CD4-positive, alpha-beta T cell treated with Interleukin-21 for 1 hour (primary cell): ENCODE results near the gene CHST9.
"Not testable (repeated sequence)": the region's sequence is repeated elsewhere in the genome, so short reads cannot be mapped to it uniquely, and the experiment has no call there.

Source experiments
- DNase-seq: peaks from one replicate; pipeline ENCODE4 v3.0.0-alpha.2; 2020

CHST9 gene

DNA sequence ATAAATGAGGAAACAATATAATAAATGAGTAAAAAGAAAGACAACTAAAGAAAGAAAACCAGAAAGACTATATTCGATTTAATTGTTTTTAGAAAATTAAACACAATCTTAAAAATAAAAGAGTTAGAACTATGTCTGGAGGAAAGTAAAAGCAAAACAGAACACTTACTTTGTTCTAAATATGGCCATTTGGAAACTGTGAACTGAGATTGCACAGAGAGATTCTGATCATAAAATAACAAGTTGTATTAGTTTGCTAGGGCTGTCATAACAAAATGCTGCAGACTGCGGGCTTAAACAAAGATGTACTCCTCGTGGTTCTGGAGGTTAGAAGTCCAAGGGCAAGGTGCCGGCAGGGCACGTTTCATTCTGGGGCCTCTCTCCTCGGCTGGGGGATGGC, 191.5 kb downstream of the CHST9 start:
- DNase-seq, result no peak

DNA sequence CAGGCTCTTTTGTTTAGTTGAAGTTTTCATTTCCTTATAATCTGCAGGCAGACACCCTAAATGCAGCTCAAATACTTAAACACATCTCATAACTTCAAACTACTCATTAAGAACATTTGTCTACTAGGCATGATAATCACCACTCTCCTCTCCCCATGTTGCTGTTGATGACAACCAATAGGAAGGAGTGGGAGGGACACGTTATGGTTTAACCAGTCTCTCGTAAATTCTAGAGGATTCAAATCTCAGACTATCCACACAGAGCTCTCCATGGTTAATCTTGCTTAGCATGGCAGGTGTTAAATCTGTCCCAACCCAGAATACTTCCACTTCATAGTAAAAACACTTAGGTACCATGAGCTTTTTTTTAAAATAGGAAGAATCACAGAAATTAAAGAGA, 192.2 kb downstream of the CHST9 start:
- DNase-seq, result no peak

DNA sequence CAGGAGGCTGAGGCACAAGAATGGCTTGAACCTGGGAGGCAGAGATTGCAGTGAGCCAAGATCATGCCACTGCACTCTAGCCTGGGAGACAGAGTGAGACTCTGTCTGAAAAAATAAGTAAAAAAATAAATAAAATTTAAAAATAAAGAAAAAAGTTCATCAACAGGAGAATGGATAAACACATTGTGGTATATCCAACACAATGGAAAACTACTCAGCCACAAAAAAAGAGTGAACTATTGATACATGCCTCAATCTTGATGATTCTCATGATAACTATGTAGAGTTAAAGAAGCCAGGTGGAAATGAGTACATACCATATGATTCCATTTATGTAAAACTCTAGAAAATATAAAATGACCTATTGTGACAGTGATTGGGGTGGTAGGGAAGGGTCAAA, 195.3 kb downstream of the CHST9 start:
- no peak for DNase-seq

DNA sequence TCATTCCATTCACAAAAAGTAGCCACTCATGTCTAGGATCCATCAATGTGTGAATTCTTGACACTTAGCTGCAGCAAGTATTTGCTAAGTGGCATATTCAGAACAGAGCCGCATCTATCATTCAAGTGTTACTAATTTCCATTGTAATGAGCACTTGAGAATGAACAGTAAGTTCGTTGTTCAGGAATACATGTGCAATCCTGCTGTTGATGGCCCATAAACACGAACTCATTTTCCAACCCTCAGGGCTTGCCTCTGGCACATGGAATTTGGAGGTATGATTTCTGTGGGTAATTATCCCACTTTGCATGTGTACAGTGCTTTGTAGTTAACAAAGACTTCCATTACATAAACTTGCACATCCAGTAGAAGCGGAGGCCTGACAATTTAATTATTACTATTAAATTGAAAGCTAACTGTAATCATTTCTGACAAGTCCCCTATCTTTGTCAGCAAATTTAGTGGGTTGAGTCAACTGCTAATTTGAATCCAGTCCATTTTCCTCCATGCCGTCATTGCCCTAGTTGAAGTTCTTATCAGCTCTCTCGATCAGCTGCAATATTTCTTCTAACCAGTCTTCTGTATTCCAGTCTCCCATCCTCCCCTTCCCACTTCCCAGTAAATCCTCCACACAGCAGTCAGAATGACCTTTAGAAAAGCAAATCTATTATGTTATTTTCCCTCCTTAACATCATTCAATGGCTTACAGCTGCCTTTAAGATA, 203.6 kb downstream of the CHST9 start:
- DNase-seq, result no peak

DNA sequence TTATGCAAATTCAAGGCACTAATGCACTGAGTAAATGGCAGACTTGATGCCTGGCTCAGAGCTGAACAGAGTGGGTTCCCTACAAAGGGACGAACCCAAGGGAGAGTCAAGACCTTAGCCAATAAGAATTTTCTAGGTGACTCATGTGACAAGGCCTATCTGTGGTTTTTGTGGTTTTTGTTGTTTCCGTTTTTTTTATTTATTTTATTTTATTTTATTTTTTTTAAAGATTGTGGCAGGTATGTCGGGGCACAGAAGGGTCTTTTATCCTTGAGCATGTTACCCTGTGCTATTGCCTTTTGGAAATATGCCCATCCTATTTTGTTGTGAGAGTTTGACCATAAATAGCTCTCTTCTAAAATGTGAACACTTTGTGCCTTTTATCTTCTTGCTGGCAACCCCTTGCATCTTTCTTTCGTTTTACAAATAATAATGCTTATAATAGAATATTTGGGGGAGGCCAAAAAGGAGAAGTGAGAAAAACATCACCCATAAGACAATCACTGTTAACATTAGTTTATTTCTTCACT, 206.2 kb downstream of the CHST9 start:
- DNase-seq, result no peak

DNA sequence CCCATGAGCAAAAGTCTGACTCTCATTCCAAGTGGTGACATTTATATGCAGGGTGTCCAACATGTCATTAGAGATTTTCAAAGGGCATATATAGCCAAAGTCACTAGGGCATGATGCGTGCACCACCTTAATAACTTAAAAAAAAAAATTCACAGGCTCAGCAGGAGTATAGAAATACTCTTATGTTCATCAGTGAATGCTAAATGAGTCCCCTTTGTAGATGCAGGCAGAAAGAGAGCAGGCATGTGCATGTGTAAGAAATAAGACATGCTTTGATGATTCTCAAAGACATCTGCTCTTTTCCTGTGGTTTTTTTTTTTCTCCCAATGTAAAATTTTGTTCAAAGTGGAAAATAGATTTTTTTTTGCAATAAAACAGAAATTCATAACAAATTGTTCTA, 207.3 kb downstream of the CHST9 start:
- no peak for DNase-seq

DNA sequence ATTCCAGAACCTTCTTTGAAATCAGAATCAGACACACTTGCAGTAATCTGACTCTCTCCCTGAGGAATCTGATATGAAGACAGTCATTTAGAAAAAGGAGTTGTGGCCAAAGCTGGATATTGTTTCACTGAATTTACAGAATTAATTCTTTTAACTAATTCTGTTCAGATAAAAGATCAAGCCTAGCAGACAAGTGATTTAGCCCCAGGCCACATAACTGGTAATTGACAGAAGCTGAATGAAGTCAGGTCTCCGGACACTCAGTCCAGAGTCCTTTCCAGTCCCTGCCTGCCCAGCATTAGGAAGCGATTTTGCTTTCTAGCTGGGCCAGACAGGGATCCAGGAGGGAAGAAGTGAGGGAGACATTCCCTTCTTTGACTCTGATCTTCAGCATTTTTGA, 208.9 kb downstream of the CHST9 start:
- DNase-seq, result no peak

DNA sequence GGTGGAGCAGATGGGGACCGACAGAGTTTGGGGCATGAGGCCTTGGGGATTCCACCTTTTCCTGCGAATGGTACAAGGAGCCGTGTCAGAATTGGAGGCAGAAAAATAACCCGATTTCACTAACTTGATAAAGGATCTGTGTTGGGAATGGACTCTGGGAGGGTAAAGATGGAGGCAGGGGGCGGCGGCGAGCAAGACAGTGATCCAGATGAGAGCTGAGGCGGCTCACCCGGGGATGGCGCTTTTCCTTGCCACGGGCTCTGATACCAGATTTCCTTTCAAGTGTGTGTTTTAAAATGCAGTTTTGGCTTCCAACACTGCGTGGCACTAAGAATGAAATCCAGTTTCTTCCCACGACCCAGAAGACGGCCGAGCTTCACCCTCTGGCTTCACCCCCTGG, 212.6 kb downstream of the CHST9 start:
- DNase-seq, result not testable (repeated sequence)

DNA sequence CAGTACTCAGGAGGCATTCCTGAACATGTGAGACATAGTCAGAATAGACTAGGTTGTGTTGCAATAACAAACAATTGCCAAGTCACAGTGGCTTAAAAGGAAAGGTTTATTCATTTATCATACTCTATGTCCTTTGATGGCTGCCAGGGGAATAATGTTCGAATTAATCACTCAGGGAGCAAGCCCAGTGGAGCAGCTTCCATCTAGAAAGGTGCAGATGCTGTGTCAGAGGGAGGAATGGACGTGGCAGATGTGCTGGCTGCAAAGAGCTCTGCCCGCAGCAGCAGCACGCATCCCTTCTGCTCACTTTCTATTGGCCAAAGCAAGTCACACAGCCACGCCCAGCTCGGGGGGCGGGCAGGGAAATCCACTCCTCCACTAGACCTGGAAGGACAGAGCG, 213.7 kb downstream of the CHST9 start:
- no peak for DNase-seq

DNA sequence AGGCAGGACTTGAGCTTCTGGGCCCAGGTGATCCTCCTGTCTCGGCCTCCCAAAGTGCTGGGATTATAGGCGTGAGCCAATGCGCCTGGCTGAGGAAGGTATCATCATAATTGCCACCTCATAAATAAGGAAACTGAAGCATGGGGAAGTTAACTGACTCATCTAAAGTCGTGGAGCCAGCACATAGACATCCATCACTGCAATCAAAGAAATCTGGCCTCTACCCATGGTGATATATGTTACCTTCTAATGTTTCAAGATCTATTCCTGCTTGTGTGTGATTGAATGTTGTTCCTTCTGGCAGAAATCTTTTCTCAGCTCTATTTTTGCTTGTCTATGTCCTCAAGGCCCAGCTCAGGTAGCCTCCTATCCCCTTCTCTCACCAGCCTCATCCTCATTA, 214.5 kb downstream of the CHST9 start:
- no peak for DNase-seq

DNA sequence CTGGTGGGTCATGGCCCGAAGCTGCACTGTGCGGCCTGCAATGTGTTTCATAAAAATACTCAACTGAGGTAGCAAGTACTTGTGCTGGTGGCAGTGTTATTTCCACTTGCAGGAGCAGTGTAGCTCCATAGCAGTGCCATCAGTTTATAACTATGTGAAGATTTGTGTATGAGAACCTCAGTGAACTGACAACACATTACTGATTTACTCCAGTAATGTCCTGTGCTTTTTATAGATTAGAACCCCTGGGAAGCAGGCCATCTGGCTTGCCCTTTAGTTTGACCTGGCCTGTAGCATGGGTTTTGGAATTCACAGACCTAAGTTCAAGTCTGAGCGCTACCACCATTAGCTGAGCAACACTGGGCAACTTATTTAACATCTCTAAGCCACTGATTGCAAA, 219.9 kb downstream of the CHST9 start:
- DNase-seq, result no peak

DNA sequence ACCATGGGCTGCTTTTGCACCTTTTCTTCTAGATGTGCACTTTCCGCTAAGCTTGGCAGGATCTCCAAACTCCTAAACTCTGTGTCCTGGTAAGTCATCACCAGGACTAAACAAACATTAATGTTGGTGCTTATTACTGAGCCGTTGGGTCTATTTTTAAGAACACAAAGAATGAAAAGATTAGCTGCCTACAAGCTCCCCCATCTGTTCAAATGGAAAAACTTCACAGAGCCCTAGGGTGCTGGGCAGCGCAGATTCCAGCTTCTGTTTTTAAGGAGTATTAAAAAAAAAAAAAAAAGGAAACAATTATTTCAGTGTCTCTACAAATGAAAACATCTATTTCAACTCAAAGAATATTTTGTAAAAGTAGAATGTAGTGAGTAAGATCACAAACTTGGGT, 221.8 kb downstream of the CHST9 start:
- DNase-seq, result no peak

DNA sequence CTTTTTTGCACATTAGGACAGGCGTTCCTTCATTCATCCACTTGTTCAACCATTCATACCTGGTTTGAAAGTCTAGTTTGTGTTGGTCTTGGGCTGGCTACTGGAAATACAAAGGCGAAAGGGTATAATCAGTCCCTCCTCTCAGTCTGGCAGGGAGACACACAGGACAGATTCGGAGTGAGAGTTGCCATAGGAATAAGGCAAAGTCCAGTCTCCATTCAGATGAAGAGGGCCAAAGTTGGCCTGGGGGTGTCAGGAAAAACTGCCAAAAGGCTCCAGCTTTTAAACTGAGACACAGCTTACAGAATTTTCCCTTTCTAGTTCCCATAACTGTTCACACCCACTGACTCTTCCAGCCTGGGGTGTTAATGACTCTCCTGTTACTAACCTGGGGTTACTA, 223.3 kb downstream of the CHST9 start:
- DNase-seq, result no peak

DNA sequence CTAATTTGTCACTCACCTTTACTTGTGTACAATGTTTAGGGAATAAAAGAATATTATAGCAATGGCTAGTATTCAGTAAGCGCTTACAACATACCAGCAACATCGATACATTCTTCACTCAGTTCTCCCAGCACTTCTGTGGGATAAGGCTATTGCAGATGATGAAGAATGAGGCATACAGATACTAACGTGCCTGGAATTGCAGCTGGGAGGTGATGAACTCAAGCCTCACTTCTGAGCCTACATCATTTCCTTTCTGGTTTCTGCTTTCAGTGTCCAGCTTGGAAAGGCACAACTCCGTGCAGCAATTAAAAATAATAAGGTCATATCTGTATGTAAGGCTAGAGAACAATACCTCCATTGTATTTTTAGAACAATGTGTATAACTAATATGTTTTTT, 224.2 kb downstream of the CHST9 start:
- DNase-seq, result no peak

DNA sequence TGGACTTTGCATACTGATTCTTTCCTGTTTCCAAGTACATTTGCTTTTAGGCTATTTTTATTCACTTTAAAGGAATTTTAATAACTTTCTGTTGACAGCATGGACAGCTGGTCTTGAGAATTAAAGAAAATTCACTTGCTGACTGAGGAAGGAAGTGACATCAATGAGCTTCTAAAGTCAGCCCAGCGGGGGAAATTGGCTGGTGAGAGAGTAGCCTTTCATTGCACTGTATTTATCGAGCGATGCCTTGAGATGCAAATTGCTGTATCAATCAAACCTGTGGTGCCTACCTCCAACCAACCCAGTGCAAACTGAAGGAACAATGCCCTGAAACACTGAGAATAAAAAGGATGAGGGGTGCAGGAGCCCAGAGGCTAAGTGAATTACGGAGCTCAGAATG, 228.2 kb downstream of the CHST9 start:
- DNase-seq, result no peak

DNA sequence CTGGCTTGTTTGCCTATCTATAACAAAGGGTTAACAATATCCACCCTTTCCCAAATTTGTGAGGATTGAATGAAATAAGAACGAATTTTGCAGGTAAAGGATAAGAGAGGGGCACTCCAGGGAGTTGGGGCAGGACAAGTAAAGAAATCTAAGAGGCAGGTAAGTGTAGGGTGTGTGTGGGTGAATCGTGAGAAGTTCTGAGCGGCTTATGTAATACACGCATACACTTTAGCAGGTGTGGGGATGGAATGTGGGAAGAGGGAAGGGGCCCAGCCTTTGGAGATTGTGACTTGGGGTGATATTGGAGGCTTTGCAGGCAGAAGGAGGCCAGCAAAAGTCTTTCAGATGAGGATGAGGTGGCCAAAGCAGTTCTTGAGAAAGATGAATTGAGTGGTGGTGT, 236.4 kb downstream of the CHST9 start:
- DNase-seq, result no peak

DNA sequence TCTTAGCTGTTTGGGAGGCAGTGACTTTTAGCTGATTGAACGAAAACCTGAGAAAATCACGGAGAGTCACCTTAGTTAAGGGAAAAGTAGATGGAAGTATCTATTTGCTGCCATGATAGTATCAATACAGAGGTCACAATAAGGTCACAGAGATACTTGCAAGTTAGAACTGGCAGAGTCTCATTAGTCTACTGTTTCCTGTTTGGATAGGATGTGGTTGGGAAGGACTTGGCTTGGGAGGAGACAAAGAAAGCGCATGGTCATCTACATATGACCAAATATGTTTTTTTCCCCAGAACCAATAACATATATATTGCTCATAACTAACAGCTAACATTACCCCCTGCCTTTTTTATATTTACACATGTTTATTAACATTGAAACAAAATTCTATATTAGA, 241.2 kb downstream of the CHST9 start:
- no peak for DNase-seq

DNA sequence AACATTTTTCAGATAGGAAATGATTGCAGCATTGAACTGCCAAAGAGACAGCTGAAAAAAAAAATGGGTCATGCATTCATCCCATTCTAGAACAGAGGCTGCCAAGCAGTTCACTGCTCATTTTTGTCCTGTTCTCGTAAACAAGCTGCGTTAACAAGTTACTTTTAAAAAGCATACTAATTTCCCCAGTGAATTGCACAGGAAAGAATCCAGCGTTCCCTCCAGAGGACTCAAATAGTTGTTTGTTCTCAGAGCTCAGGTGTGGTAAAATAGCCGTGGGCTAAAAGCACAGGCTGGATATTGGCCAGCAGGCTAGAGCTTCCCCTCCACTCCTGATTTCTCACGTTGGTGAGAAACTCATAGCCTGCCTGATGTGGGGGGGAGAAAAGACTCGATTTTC, 243.5 kb downstream of the CHST9 start:
- DNase-seq, result no peak

DNA sequence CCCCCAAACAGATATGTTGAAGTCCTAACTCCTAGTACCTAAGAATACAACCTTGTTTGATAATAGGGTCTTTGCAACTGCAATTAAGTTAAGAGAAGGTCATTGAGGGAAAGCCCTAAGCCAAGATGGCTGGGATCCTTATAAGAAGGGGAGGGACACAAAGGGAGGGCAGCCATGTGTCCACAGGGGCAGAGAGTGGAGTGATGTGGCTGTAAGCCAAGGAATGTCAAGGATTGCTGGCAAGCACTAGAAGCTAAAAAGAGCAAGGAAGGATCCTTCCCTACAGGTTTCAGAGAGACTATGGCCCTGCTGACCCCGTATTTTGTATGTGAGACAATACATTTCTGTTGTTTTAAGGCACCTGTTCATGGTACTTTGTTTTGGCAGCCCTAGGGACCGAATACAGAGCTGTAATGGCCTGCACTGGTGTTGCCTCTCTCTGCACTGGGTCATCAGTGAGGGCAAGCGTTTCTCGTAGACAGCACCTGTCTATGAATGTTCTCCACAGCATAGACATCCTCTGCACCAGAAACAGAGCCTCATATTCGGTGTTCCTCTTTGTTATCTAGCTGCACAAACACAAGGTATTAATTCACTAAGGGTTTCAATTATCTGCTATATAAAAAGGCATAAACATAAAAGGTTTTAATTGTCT, 244.2 kb downstream of the CHST9 start:
- no peak for DNase-seq

DNA sequence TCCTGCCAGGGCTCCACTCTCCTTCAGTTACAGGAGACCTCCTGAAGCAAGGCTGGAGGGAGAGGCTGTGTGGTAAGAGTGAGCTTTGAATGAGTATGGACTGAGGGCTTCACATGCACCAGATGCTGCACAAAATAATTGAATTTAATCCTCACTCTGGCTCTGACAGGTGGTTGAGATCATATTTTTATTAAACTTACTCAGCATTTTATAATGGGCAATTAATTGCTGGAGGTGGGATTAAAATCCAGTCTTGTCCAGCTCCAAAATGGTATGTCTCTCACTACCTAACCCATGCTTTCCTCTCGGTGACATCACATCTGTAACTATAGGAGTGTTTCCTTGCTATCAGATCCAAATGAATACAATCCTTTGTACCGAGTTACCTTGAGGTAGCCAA, 253.4 kb downstream of the CHST9 start:
- DNase-seq, result no peak

DNA sequence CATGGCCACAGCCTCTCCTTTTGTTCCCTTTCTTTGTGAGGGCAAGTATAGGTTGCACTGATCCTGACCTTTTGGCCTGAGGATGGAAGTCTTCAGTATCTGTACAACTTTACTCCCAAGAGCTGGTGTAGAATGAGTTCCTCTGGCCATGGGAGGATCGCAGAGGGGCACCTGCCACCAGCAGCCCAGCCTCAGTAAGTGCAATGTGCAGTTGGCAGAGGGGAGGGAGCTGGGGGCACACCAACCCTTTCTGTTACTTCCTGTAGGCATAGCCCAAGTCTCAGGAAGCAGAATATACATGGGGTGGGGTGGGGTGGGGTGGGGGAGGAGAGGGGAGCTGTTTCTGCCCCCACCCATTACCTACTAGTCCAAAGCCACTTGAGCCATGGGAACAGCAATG, 254.5 kb downstream of the CHST9 start:
- DNase-seq, result no peak

DNA sequence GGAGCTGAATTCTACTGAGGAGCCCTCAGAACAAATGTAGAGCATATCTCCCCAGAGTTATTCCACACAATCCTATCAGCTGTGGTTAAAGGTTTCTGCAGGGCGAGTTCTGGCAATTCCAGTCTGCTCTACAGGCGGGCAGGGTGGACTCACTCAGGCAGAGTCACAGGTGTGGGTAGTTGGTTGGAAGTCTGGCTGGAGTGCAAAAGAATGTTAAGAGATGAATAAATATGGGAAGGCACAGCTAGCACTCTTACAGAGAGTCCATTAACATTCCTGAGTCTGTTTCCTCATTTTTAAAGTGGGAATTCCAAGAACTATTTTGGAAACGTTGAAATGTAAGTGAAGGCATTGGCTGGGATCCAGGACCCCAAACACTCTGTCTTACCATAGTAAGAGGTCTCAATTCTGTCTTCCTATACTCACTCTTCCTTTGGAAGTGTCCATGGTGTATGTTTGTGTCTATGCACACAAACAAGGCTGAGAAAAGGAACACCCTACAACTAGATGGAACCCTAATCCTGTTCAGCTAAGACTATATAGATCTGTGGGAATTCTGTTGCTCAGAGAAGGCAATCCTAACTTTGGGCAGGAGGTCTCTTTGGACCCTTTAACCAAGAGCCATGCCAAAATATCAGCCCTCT, 256.3 kb downstream of the CHST9 start:
- no peak for DNase-seq

DNA sequence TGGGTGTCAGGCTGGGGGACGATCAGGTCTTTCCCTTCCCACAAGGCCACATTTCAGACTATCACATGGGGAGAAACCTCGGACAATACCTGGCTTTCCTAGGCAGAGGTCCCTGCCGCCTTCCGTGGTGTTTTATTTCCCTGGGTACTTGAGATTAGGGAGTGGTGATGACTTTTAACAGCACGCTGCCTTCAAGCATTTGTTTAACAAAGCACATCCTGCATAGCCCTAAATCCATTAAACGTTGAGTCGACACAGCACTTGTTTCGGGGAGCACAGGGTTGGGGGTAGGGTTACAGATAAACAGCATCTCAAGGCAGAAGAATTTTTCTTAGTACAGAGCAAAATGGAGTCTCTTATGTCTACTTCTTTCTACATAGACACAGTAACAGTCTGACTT, 257.3 kb downstream of the CHST9 start:
- not testable (repeated sequence) for DNase-seq

DNA sequence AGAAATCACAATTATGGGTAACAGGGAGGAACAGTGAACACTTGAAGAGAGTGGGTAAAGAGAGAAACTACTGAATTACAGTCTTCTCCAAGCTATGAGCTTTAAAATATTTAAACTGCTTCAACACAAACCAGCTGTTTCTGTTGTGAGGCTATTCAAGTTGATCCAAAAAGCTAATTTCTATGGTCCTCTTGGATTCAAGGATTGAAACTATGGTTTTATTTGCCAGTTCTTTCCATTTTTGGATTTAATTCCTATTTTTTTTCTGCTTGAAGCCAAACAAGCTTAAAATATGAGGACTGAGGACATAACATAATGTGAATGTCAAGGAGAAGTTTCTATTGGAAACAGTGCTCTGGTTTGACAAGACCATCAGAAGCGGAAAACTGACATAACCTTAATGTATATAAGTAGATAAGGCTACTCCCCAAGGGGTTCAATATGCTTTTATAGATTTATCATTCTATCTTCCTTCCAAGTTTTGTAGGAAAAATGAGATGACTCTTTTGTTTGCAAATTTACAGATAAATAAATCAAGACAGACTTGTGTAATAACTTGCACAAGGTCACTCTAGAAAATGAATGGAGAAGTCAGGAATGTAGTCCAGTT, 258.9 kb downstream of the CHST9 start:
- no peak for DNase-seq
